Fibroblast of the aortic adventitia (primary cell): Measurements from ENCODE around the gene CACNA1D. TPM values are rescaled to one million over a fixed set of nuclear protein-coding genes. Genes with fewer than 3 reads are reported as not detected.
A peak's percentile ranks its signal among the peaks of the same experiment; 100 is the strongest.

Experiments
- DNase-seq: peaks from one replicate; pipeline ENCODE4 v3.0.0-alpha.2; 2010; ENCODE audit warnings: low read depth
- H3K4me3 ChIP-seq: 2 replicates; pipeline ENCODE4 v1.5.1; 2011; ENCODE audit warnings: low read depth, mild to moderate bottlenecking, control low read depth, low read length, moderate library complexity
- total RNA-seq: library from RNA; depleted of rRNA; stranded (reverse); fragments of >200 nt; gene quantifications from 2 replicates; pipeline ENCODE4 v1.2.3, GENCODE V29; 2012; ENCODE audit warnings: low replicate concordance
- TF ChIP-seq, protein P1 (sequence below): IDR thresholded peaks from 2 replicates; pipeline ENCODE4 v1.5.1; 2011; ENCODE audit warnings: mild to moderate bottlenecking, low read length, control low read depth, inconsistent platforms; ENCODE audit not compliant: insufficient read depth

CACNA1D gene
- total RNA-seq, 1 donor: 1.9 TPM

- no peak for DNase-seq
- no peak overlapping the region for H3K4me3 ChIP-seq
- TF ChIP-seq, protein P1, sequence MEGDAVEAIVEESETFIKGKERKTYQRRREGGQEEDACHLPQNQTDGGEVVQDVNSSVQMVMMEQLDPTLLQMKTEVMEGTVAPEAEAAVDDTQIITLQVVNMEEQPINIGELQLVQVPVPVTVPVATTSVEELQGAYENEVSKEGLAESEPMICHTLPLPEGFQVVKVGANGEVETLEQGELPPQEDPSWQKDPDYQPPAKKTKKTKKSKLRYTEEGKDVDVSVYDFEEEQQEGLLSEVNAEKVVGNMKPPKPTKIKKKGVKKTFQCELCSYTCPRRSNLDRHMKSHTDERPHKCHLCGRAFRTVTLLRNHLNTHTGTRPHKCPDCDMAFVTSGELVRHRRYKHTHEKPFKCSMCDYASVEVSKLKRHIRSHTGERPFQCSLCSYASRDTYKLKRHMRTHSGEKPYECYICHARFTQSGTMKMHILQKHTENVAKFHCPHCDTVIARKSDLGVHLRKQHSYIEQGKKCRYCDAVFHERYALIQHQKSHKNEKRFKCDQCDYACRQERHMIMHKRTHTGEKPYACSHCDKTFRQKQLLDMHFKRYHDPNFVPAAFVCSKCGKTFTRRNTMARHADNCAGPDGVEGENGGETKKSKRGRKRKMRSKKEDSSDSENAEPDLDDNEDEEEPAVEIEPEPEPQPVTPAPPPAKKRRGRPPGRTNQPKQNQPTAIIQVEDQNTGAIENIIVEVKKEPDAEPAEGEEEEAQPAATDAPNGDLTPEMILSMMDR: no peak
Measured at GRCh38 chr3:53579636-53580035, 85.2 kb downstream of the CACNA1D start.

DNA sequence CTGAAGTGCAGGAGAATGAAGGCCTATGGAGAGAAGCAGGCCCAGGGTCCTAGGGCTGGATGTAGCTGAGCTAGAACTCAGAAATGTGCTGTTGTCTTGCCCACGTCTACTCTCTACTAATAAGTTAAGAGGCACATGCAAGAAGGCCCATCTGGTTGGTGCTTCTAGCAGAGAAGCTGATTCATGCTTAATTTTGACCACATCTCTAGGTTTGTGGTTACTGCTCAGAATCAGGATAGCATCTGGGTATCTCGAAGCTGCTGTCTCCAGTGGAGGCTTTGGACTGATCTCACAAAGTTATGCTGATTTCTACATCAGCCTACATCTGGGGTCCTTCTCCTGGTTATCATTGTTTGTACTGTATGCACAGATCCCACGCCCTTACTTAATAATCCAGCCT, 87.3 kb downstream of the CACNA1D start:
- DNase-seq: peak; percentile 23
- H3K4me3 ChIP-seq: no peak overlapping the region
- TF ChIP-seq, protein P1: no peak

DNA sequence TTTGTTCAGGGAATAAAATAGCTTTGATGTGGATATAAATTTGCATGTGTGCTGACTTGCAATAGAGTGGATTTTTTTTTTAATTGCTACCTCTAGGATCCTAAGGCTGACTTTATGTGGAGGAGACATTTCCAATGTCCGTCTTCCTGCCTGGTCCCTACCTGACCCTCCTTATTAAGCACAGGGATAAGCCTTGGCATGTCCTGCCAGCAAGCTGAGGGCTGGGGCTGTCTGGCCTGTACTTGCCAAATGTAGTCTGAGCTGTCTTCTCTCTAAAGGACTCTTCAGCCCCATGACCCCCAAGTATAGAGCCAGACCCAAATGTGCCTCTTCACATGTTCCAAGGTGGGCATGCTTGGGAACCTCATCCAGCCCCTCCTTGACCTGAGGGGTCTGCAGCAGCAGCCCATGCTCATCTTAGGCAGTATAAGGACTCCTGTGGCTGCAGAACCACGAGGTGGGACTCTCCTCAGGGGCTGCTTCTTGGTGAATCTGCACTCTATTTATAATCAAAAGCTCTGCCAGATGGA, 88.8 kb downstream of the CACNA1D start:
- DNase-seq: no peak
- no peak overlapping the region for H3K4me3 ChIP-seq
- TF ChIP-seq, protein P1: no peak

DNA sequence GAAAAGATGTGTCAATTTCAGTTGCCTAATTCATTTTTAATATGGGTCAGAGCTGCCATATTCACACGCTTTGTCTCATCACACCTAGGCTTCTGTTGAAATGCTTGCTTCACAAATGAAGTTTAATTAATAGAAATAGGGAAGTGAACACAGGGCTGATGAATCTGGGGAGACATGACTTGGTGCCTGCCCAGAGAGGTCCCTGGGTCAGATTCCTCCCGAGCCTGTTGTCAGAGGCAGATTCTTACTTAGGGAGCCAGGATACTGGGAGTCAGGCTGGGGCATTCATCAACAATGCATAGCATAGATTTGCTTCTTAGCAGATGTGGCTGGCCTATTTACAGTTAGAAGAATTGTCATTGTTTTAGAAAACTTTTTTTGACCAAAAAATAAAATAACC, 90.6 kb downstream of the CACNA1D start:
- TF ChIP-seq, protein P1: no peak
- no peak overlapping the region for H3K4me3 ChIP-seq
- DNase-seq: no peak

- TF ChIP-seq, protein P1: no peak
- no peak for DNase-seq
- no peak overlapping the region for H3K4me3 ChIP-seq
Measured at GRCh38 chr3:53585627-53586026, 91.2 kb downstream of the CACNA1D start.

DNA sequence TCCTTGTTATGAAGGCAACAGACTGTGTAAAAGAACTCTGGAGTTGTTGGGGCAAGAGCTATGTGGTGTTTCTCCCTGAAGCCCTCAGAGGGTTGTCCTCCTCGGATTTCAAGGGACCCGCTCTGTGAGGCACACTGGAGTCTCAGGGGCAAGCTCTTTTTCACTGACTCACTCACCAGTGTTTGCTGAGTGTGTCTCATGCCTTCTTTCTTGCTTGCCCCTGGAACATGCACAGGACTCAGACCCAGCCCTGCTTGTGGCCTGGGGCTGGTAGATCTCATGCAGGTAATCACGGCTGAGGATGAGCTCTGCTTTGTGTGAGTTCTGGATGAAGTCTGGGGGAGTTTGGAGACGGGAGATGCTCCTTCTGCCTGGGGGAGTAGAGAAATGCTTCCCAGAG, 93.7 kb downstream of the CACNA1D start:
- TF ChIP-seq, protein P1: no peak
- no peak overlapping the region for H3K4me3 ChIP-seq
- no peak for DNase-seq

DNA sequence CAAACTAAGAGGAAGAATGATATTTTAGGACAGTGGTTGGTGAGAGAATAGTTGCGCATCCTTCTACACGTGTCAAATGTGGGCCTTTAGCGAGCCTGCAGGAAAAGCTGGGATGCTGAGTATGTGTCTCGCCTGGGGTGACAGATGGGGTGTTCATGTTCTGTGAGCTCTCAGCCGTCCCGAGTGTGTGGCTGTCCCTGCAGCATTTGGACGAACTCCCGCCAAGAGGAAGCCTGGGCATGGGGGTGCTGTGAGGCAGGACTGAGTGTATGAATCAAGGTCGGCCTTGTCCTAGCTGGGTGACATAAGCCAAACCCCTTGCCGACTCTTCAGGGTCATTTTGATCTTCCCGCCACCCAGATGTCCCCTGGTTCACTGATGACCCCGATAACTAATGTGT, 94.8 kb downstream of the CACNA1D start:
- TF ChIP-seq, protein P1: no peak
- H3K4me3 ChIP-seq: no peak overlapping the region
- DNase-seq: no peak
